ENCODE measurements around the gene CDH2. TPM values are rescaled to one million over a fixed set of nuclear protein-coding genes. Genes with fewer than 3 reads are reported as not detected.

CDH2 gene
- total RNA-seq, 1 experiment from 2014 or later = 15.0 TPM

GRCh38 chr18:28073658-28074057 is 103.3 kb downstream of the CDH2 start:
- DNase-seq (ENCODE audit: low spot score) = no peak
- POLR2A ChIA-PET (ENCODE audit: low non-redundant PET) = no interaction called here
- CTCF ChIA-PET = no interaction called here
- Histone ChIP-seq H3K27ac (ENCODE audit: low read depth, low read length, poor library complexity, severe bottlenecking) (no peak overlapping the region), H3K36me3 (ENCODE audit: insufficient read depth, low read length, poor library complexity, severe bottlenecking) (no peaks in the 10 kb centered on the region), H3K9me3 (ENCODE audit: low read depth, low read length, poor library complexity, severe bottlenecking) (no peaks in the 10 kb centered on the region), H3K4me1 (ENCODE audit: insufficient read depth, low read length, poor library complexity, severe bottlenecking) (no peaks in the 10 kb centered on the region), H3K27me3 (replicated peaks; ENCODE audit: insufficient read depth, low read depth, low read length, poor library complexity) (peaks cover 43% of the 10 kb centered on the region), H3K4me3 (ENCODE audit: low read depth, low read length, poor library complexity, severe bottlenecking) (no peak overlapping the region)
- TF ChIP-seq EZH2 (IDR thresholded peaks at IDR 0.05; ENCODE audit: borderline replicate concordance, low read depth, low read length, poor library complexity, severe bottlenecking) (no peak), CTCF (conservative IDR thresholded peaks at IDR 0.05; ENCODE audit: low read depth, low read length) (no peak)
- BruUV-seq (replicated peaks) = no TSS peak
- intact Hi-C loops (cut with micrococcal nuclease; ENCODE audit: unreplicated experiment) = no loop called here

GRCh38 chr18:28071199-28071598 is 105.7 kb downstream of the CDH2 start:
- Histone ChIP-seq H3K27me3 (replicated peaks; ENCODE audit: insufficient read depth, low read depth, low read length, poor library complexity) (peaks cover 32% of the 10 kb centered on the region), H3K36me3 (ENCODE audit: insufficient read depth, low read length, poor library complexity, severe bottlenecking) (no peaks in the 10 kb centered on the region), H3K9me3 (ENCODE audit: low read depth, low read length, poor library complexity, severe bottlenecking) (peaks cover 4% of the 10 kb centered on the region), H3K4me3 (ENCODE audit: low read depth, low read length, poor library complexity, severe bottlenecking) (no peak overlapping the region), H3K4me1 (ENCODE audit: insufficient read depth, low read length, poor library complexity, severe bottlenecking) (no peaks in the 10 kb centered on the region), H3K27ac (ENCODE audit: low read depth, low read length, poor library complexity, severe bottlenecking) (no peak overlapping the region)
- BruUV-seq (replicated peaks) = no TSS peak
- TF ChIP-seq CTCF (conservative IDR thresholded peaks at IDR 0.05; ENCODE audit: low read depth, low read length) (no peak), EZH2 (IDR thresholded peaks at IDR 0.05; ENCODE audit: borderline replicate concordance, low read depth, low read length, poor library complexity, severe bottlenecking) (no peak)
- intact Hi-C loops (cut with micrococcal nuclease; ENCODE audit: unreplicated experiment) = no loop called here
- ChIA-PET POLR2A (ENCODE audit: low non-redundant PET) (no interaction called here), CTCF (no interaction called here)
- DNase-seq (ENCODE audit: low spot score) = no peak

DNA sequence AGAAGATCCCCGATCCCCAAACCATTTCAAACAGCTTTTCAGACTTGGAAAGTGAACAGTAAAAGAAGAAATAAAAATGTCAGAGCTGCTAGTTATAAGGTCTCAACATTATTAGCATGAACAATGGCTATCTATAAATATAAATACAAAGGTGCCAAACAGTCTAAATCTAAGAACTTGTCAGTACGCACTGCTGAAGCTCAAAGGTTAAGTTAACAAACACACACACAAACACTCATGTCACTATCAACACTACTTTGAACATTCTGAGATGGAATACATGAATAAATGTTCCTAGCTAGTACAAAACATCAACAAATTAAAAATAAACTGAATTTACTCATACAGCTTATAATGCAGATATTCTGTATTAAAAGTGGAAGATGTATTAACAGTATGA is 108.7 kb downstream of the CDH2 start:
- peaks cover 6% of the 10 kb centered on the region for H3K4me1 ChIP-seq (ENCODE audit: insufficient read depth, low read length, poor library complexity, severe bottlenecking)
- intact Hi-C loops (cut with micrococcal nuclease; ENCODE audit: unreplicated experiment) = no loop called here

More for the DNA sequence above, 108.7 kb downstream of the CDH2 start:
- Histone ChIP-seq H3K4me3 (ENCODE audit: low read depth, low read length, poor library complexity, severe bottlenecking) (no peak overlapping the region), H3K27me3 (replicated peaks; ENCODE audit: insufficient read depth, low read depth, low read length, poor library complexity) (peaks cover 23% of the 10 kb centered on the region), H3K36me3 (ENCODE audit: insufficient read depth, low read length, poor library complexity, severe bottlenecking) (no peaks in the 10 kb centered on the region), H3K27ac (ENCODE audit: low read depth, low read length, poor library complexity, severe bottlenecking) (no peak overlapping the region), H3K9me3 (ENCODE audit: low read depth, low read length, poor library complexity, severe bottlenecking) (peaks cover 4% of the 10 kb centered on the region)
- ChIA-PET CTCF (no interaction called here), POLR2A (ENCODE audit: low non-redundant PET) (no interaction called here)
- no peak for DNase-seq (ENCODE audit: low spot score)
- no peak for TF ChIP-seq EZH2 (IDR thresholded peaks at IDR 0.05; ENCODE audit: borderline replicate concordance, low read depth, low read length, poor library complexity, severe bottlenecking)
- TF ChIP-seq CTCF (conservative IDR thresholded peaks at IDR 0.05; ENCODE audit: low read depth, low read length) = no peak
- no TSS peak for BruUV-seq (replicated peaks)

All from A673 (cell line).